Testis (tissue), 2 donors: ENCODE measurements around the gene ANKRD33.

Experiments used
- POLR2A ChIP-seq: fragments of 450-650 bp; IDR thresholded peaks from one replicate; pipeline ENCODE4 v1.6.1; 2017; ENCODE audit warnings: antibody characterized with exemption, mild to moderate bottlenecking, moderate library complexity
- TF ChIP-seq, protein P1 (sequence below), 3 experiments: fragments of 450-650 bp in 2 of 3; fragments of 200-600 bp in 1 of 3; sonication (generic) in 1 of 3; IDR thresholded peaks; one replicate each; pipeline ENCODE4 v1.5.1; 2016 to 2019; ENCODE audit warnings: antibody characterized with exemption in 3 of 3, mild to moderate bottlenecking in 2 of 3, moderate library complexity in 1 of 3

DNA sequence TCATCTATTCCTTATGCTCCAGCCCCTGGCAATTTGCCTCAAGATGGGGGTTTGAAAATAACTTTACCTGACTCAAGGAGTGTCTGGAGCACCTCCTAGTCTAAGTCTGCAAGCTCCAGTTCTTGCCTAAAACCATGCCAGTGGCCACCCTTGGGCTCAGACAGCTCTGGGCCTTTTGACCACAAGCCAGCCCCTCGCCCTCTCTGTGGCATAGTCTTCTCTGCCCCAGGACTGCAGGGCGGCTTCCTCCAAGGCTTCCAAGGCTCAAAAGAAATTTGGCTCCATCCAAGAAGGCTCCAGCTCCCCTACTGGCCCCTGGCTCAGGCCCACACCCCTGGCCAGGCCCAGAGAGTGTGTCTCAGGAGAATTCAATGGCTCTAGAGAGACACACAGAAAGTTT is 34.2 kb downstream of the ANKRD33 start:
- TF ChIP-seq POLR2A = no peak
- TF ChIP-seq, protein P1, sequence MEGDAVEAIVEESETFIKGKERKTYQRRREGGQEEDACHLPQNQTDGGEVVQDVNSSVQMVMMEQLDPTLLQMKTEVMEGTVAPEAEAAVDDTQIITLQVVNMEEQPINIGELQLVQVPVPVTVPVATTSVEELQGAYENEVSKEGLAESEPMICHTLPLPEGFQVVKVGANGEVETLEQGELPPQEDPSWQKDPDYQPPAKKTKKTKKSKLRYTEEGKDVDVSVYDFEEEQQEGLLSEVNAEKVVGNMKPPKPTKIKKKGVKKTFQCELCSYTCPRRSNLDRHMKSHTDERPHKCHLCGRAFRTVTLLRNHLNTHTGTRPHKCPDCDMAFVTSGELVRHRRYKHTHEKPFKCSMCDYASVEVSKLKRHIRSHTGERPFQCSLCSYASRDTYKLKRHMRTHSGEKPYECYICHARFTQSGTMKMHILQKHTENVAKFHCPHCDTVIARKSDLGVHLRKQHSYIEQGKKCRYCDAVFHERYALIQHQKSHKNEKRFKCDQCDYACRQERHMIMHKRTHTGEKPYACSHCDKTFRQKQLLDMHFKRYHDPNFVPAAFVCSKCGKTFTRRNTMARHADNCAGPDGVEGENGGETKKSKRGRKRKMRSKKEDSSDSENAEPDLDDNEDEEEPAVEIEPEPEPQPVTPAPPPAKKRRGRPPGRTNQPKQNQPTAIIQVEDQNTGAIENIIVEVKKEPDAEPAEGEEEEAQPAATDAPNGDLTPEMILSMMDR (IDR thresholded peaks at IDR 0.05) = no peak
